Epithelial cell of proximal tubule (primary cell): ENCODE results near the gene SDCCAG8. TPM values are rescaled to one million over a fixed set of nuclear protein-coding genes. Genes with fewer than 3 reads are reported as not detected.

ENCODE experiments used
- DNase-seq: peaks from one replicate; pipeline ENCODE4 v3.0.0-alpha.2; 2011; ENCODE audit warnings: low read depth
- H3K4me3 ChIP-seq: 2 replicates; pipeline ENCODE4 v1.5.1; 2011; ENCODE audit warnings: low read depth, mild to moderate bottlenecking, low read length
- total RNA-seq: library from RNA; depleted of rRNA; stranded (reverse); fragments of >200 nt; gene quantifications from 2 replicates; pipeline ENCODE4 v1.2.3, GENCODE V29; 2015
- TF ChIP-seq, protein P1 (sequence below): conservative IDR thresholded peaks from 2 replicates; pipeline ENCODE4 v1.5.1; 2012; ENCODE audit warnings: low read depth, mild to moderate bottlenecking, low read length

The SDCCAG8 gene
- total RNA-seq, 1 donor from 2014 or later = 86.9 TPM

DNA sequence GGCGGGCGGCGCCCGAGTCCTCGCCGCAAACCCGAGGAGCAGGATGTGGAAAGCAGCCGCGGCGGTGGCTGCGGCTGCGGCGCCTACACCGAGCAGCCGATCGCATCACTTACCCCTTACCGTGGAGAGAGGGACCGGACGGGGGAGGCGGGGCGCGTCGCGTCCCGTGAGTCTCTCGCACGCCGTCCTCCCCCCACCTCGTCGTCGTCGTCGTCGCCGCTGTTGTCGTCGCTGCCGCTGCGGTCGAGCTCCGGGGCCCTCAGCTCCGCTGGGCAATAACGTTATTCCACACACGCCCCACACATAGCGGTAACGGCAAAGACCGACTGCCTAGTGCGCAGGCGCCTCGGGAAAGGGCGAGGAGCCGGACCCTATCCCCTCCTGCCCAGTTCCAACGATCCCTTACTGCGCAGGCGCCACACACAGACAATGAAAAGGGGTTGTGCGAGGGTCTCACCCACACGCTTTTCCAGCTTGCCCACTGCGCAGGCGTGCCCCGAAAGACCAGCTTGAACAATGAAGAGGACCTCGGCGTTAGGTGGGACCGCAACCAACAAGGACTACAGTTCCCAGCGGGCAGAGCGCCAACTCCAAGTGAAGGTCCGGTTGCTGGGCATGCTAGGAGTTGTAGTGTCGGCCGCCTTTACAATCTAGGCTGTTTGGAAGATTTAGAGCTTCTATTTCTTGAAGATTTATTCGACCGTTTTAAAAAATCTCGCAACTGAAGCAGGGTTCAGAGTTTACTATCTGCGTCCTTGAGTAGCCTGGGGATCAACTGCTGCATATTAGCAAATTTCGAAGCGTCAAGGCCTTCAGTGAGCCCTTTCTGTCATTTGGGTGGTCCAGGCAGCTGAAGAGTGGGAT lies 682 bp upstream of the SDCCAG8 start, which contains the start of gene CEP170:
Gene CEP170, minus strand, starts transcription at position 355 of the 864 bp plus-strand sequence. CDS start 30,001 bp downstream, outside the sequence.
- peak; percentile 71 for DNase-seq
- TF ChIP-seq, protein P1, sequence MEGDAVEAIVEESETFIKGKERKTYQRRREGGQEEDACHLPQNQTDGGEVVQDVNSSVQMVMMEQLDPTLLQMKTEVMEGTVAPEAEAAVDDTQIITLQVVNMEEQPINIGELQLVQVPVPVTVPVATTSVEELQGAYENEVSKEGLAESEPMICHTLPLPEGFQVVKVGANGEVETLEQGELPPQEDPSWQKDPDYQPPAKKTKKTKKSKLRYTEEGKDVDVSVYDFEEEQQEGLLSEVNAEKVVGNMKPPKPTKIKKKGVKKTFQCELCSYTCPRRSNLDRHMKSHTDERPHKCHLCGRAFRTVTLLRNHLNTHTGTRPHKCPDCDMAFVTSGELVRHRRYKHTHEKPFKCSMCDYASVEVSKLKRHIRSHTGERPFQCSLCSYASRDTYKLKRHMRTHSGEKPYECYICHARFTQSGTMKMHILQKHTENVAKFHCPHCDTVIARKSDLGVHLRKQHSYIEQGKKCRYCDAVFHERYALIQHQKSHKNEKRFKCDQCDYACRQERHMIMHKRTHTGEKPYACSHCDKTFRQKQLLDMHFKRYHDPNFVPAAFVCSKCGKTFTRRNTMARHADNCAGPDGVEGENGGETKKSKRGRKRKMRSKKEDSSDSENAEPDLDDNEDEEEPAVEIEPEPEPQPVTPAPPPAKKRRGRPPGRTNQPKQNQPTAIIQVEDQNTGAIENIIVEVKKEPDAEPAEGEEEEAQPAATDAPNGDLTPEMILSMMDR = no peak
- H3K4me3 ChIP-seq = peak within 1 kb of the TSS; percentile 86

DNA sequence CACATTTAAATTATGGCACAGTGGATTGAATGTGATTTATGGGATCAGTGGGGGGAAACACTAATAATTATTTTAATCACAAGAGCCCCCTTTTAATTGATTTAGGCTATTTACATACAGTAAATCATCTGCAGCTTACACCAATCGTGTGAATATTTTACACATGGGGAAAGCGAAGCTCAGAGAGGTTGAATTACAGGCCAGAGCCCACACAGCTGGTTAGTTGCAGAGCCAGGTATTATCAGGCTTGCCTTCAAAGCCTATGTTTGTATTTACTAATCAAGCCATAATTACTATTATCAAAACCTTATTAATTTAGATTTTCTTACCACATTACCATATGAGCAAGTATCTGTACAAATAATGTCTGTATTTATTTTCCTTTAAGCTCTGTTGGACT lies 749 bp downstream of the SDCCAG8 start:
- DNase-seq = no peak
- H3K4me3 ChIP-seq = peak overlapping the region; percentile 86
- TF ChIP-seq, protein P1 = no peak

DNA sequence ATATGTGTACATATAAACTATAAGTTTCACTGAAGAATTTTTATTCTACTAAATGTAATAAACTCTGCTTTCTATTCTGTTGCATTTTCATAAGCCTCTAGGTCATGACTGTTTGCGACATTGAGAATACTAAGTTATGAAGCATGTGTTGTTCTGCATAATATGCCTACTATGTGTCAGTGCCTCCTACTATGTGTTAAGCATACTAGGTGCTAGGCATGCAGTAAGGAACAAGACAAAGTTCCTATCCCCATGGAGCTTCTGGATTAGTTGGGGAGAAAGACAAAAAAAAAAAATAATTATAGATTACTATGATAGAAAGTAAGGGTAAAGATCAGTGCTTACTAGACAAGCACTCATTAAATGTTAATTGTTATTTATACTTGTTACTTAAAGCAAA lies 1.3 kb downstream of the SDCCAG8 start:
- no peak for DNase-seq
- H3K4me3 ChIP-seq = peak overlapping the region; percentile 86
- TF ChIP-seq, protein P1 = no peak

DNA sequence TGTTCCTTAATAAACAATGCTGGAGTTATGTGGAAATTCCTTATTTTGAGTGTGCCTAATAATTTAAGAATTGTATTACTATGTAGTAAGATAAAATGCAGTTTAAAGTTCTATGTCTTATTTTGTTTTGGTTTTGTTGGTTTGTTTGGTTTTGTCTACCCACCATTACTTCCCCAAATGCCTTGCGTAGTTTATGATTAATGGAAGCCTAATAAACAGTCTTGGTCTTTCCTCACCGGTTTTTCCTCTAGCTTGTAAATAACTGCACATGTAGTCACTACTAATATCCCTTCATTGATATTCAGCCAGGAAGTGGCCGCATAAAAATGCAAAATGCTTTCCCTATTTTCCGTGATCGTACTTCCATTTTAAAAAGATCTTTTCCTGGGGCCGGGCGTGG lies 2.9 kb downstream of the SDCCAG8 start:
- DNase-seq = no peak
- H3K4me3 ChIP-seq = no peak overlapping the region
- TF ChIP-seq, protein P1 = no peak

DNA sequence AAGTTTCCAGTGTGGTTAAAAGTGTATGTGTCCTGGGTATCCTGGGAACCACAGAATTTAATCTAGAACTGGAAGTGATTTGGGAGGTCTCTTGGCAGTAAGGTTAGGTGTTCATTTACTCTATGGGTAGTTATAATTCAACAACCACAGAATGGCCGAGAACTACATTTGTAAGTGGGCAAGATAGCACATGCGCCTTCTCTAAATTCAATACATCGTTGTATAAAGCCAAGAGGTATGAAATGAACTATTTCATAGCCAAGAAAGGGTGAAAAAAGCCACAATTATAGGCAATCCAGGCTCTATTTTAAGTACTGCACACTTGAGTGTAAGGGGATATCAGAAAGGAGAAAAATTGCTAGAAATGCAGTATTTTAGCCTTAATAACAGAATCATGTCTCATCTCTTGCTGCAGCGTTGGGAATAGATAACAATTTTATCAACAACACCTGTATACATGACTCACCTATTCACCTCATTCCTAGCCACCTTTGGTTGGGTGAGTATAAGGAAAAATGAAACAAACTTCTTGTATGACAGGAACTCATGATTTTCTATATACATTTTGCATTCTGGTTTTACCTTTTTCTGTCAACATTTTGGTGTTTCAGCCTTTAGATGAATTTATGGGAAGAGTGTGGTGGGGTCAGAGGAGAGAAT lies 4.5 kb downstream of the SDCCAG8 start:
- DNase-seq = no peak

DNA sequence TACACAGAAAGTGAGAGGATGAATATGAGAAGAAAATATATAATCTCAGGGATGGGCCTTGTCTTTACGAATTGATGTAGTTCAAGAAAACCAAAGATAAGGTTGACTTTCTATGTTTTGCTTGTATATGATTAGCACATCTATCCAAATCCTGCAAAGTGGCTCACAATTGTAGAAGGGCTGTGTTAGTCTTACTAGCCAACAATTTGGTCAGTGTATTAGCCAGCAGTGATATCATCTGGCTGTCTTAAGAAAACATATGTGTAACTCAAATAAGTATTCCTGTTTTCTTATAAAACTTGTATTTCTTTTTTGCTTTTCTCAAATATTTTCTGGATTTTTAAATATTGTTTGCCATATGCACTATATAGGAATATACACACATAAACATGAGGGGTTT lies 5.5 kb downstream of the SDCCAG8 start:
- TF ChIP-seq, protein P1 = no peak
- DNase-seq = no peak
- no peak overlapping the region for H3K4me3 ChIP-seq

More for the DNA sequence above, 4.5 kb downstream of the SDCCAG8 start:
- TF ChIP-seq, protein P1 = no peak
- no peak overlapping the region for H3K4me3 ChIP-seq

DNA sequence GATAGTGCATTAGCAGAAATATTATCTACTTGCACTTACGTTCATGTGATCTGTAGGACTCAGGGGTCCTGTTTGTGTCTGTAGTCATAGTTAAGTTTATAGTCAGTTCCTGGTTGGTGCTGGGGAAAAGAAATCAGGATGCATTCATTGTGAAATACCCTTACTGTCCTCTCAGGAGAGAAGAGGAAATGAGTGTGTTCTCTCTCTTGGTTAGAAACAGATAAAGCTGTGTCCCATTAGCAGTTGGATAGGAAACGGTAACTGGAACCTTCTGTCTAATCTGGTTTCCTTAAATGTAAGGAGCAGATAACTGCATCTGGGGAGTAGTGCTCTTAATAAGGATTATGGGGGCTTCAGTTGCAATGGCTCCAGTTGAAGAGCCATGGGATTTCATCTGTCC lies 8.9 kb downstream of the SDCCAG8 start:
- DNase-seq = no peak
- TF ChIP-seq, protein P1 = no peak
- no peak overlapping the region for H3K4me3 ChIP-seq
